Psoas muscle (tissue), 8 donors: ENCODE data around the gene ZBTB11. TPM values are rescaled to one million over a fixed set of nuclear protein-coding genes. Genes with fewer than 3 reads are reported as not detected.

Source experiments
- ATAC-seq, 4 donors: fragments of 200-7000 bp; cut with Tn5 transposase; one replicate each; pipeline ENCODE4 v1.9.1; 2020; ENCODE audit warnings: moderate library complexity in 3 of 4, mild to moderate bottlenecking in 2 of 4
- DNase-seq, 2 donors: peaks; one replicate each; pipeline ENCODE4 v3.0.0-alpha.2; 2020
- H3K27ac ChIP-seq: fragments of 200-600 bp; one replicate; pipeline ENCODE4 v1.8.0; 2022
- H3K27me3 ChIP-seq, 3 donors: fragments of 200-600 bp in 1 of 3; one replicate each; pipeline versions ENCODE4 v1.6.1 to v1.8.0; 2013 to 2022; ENCODE audit warnings: low read length in 2 of 3, mild to moderate bottlenecking in 2 of 3, moderate library complexity in 1 of 3; ENCODE audit not compliant: insufficient read depth in 3 of 3
- H3K36me3 ChIP-seq, 2 donors: fragments of 200-600 bp in 1 of 2; one replicate each; pipeline versions ENCODE4 v1.6.1 to v1.8.0; 2013 to 2022; ENCODE audit warnings: low read depth in 1 of 2, mild to moderate bottlenecking in 1 of 2, moderate library complexity in 1 of 2; ENCODE audit not compliant: insufficient read depth in 1 of 2
- H3K4me1 ChIP-seq: fragments of 200-600 bp; one replicate; pipeline ENCODE4 v1.8.0; 2022
- H3K4me3 ChIP-seq: fragments of 200-600 bp; one replicate; pipeline ENCODE4 v1.8.0; 2022; ENCODE audit warnings: mild to moderate bottlenecking
- H3K9me3 ChIP-seq: fragments of 200-600 bp; one replicate; pipeline ENCODE4 v1.8.0; 2022
- WGBS, 3 donors: extraction: QIAGEN DNeasy Blood & Tissue Kit; methylation state at CpG; one replicate each; pipeline versions ENCODE4 v1.1.6 to v1.1.7; 2013; 5-methylcytosine and 5-hydroxymethylcytosine counted together
- intact Hi-C, 2 donors: fragments of 100-400 bp; cut with DNase I; formaldehyde crosslinking; loops; one replicate each; pipeline versions ENCODE4 v1.11.0 to v1.14.2; 2022
- polyA plus RNA-seq, 3 donors: library from polyadenylated mRNA; stranded (reverse); fragments of 200-250 nt; gene quantifications; one replicate each; pipeline ENCODE4 v1.2.3, GENCODE V29; 2013
- total RNA-seq, 4 donors: library from RNA; stranded (reverse); fragmentation: NEBNext Ultra II Directional in 2 of 4; extraction: Animal tissue kit (Norgen Biotek cat#: 25700) in 2 of 4; gene quantifications; one replicate each; pipeline versions ENCODE4 v1.2.1 to v1.2.4, GENCODE V29; 2021 to 2023
- TF ChIP-seq, protein P1 (sequence below): fragments of 200-600 bp; IDR thresholded peaks from one replicate; pipeline ENCODE4 v1.8.0; 2022; ENCODE audit warnings: antibody characterized with exemption
- donor health status: healthy with polysubstance abuse.
- donor health status: DM: no; HTN: no; CAD: no; lungs with moderate emphysema.
- donor health status: Bipolar disorder and iron deficiency.
- donor health status: healthy.
- donor health status: DM: yes; HTN: yes; CAD: no.
- donor health status: DM: no; HTN: no; CAD: no.
- donor health status: DM: no; HTN: no; CAD: no.
- donor health status: DM: yes; HTN: yes; CAD: no.

Gene ZBTB11
- total and polyA plus RNA-seq, 7 donors: 5.5 to 12.6 (median 10.3) TPM

DNA sequence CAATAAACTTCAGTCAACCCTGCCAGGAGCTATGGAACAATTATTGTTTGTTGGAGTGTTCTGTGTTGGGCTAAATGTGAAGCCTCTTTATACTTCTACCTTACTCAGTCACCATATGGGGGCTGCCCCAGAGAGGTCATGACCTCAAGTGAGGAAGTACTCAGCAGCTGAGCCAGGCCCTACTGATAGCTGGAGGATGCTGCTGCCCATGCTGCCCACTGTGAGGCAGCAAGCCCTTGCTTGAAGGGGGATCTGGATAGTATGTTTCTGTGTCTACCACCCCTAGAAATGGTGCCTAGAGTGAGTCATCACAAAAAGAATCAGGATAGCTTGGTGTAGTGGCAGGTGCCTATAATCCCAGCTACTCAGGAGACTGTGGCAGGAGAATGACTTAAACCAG lies 14.0 kb upstream of the ZBTB11 start:
- Histone ChIP-seq H3K4me3 (no peak overlapping the region), H3K27ac (no peak overlapping the region)

DNA sequence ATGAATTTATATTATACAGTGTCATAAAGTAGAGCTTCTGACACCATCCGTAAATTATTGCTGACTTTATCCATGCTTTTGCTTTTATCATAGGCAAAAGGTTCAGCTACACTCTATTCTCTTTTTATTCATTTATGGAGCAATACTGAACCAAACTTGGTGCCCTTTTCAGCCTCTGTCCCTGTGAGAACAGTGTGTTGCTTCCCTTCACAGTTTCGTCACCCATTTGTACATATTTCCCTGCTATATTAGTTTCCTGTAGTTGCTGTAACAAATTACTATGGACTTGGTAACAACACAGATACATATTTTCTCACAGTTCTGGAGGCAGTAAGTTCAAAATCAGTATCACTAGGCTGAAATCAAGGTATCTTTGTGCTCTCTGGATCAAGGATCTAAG lies 12.4 kb upstream of the ZBTB11 start:
- Histone ChIP-seq H3K9me3 (no peaks in the 10 kb centered on the region), H3K27ac (peak overlapping the region; percentile 46), H3K27me3 (no peaks in the 10 kb centered on the region), H3K36me3 (peaks cover 8 to 13% of the 10 kb centered on the region in 2 donors), H3K4me3 (no peak overlapping the region), H3K4me1 (peaks cover 20% of the 10 kb centered on the region)
- intact Hi-C loops: loop anchor here (5.0 to 10.0 kb wide), 3 partner anchors 33 to 1594 kb away; partner anchors contain the start of gene CEP97 (in 1 of the 2)
- DNase-seq (no peak), ATAC-seq (no peak)
- 80 to 83% (median 82%) methylated on average over 2 of the region's 2 CpGs for WGBS, 3 donors
- TF ChIP-seq, protein P1, sequence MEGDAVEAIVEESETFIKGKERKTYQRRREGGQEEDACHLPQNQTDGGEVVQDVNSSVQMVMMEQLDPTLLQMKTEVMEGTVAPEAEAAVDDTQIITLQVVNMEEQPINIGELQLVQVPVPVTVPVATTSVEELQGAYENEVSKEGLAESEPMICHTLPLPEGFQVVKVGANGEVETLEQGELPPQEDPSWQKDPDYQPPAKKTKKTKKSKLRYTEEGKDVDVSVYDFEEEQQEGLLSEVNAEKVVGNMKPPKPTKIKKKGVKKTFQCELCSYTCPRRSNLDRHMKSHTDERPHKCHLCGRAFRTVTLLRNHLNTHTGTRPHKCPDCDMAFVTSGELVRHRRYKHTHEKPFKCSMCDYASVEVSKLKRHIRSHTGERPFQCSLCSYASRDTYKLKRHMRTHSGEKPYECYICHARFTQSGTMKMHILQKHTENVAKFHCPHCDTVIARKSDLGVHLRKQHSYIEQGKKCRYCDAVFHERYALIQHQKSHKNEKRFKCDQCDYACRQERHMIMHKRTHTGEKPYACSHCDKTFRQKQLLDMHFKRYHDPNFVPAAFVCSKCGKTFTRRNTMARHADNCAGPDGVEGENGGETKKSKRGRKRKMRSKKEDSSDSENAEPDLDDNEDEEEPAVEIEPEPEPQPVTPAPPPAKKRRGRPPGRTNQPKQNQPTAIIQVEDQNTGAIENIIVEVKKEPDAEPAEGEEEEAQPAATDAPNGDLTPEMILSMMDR: no peak

More for the DNA sequence above, 14.0 kb upstream of the ZBTB11 start:
- TF ChIP-seq, protein P1: no peak
- H3K9me3 ChIP-seq: no peaks in the 10 kb centered on the region
- no peaks in the 10 kb centered on the region for H3K27me3 ChIP-seq
- intact Hi-C loops: no loop called here
- no peaks in the 10 kb centered on the region for H3K36me3 ChIP-seq
- DNase-seq: no peak
- H3K4me1 ChIP-seq: peaks cover 14% of the 10 kb centered on the region
- ATAC-seq: no peak

DNA sequence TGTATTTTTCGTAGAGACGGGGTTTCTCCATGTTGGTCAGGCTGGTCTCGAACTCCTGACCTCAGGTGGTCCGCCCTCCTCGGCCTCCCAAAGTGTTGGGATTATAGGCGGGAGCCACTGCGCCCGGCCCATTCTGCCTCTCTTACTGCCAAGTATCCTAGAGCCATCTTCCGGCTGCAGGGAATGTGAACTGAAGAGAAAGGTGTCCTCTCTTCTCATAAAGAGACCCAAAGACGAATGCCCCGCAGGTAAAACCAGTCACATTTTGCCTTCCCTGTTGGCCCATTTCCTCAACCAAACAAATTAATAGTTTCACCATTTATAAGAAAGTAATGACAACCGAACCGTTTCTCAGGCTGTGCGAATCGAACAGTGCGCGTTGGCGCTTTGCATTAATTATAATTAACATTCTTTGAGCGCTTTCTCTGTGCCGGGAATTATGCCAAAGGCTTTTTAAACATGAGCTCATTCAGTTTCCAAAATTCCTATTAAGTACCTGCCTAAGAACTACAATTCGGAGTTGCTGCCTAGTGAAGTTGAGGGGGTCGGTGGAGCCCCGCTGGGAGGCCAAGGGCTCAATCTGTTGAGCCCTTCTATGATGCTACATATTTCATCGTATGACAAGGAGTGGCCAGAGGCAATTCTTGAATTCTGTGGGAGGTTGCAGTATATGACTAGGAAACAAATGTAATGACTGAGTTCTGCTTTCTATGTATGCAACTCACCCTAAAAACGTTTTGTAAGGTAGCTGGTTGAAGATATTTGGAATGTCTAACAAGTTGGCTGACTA lies 10.4 kb upstream of the ZBTB11 start:
- TF ChIP-seq, protein P1: no peak
- no peak for DNase-seq
- intact Hi-C loops: loop anchor here (5.0 to 10.0 kb wide), 3 partner anchors 35 to 1593 kb away; partner anchors contain the start of gene CEP97 (in 1 of the 2)
- 38 to 45% (median 41%) methylated on average over 25 of the region's 25 CpGs for WGBS, 3 donors
- Histone ChIP-seq H3K4me3 (peak overlapping the region; percentile 78), H3K36me3 (peaks cover 9 to 33% of the 10 kb centered on the region in 2 donors), H3K9me3 (no peaks in the 10 kb centered on the region), H3K27me3 (no peaks in the 10 kb centered on the region), H3K27ac (peak overlapping the region; percentile 92), H3K4me1 (peaks cover 33% of the 10 kb centered on the region)
- peak in 1 of 4 donors; percentile 4 for ATAC-seq

DNA sequence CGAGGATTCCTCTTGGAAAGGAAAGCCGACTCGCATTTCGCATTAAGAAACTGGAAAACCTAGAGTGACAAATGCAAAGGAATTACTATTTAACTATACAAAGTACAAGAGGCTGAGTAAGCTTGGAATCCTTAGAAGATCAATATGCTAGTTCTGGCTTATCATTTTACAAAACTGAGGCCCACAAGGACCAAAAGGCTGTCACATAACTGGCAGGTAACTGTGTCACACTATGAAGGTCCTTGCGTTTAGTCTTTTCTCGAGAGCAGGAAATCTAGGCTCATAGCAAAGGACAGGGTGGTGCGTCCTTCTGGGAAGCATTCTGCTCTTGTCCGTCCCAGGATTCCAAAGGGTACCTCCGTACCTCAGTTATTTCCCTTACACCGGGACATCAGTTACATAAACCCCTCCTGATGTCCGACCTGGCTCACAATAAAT lies 9.0 kb upstream of the ZBTB11 start:
- Histone ChIP-seq H3K9me3 (no peaks in the 10 kb centered on the region), H3K27ac (peak overlapping the region; percentile 92), H3K4me3 (peak overlapping the region; percentile 78), H3K4me1 (peaks cover 33% of the 10 kb centered on the region), H3K36me3 (peaks cover 12 to 47% of the 10 kb centered on the region in 2 donors), H3K27me3 (no peaks in the 10 kb centered on the region)
- TF ChIP-seq, protein P1: no peak
- WGBS, 3 donors: 2 to 3% (median 3%) methylated on average over 11 of the region's 11 CpGs
- ATAC-seq: peak; percentile 10 to 34 (median 17)
- intact Hi-C loops: loop anchor here (5.0 to 10.0 kb wide), 3 partner anchors 36 to 1591 kb away; partner anchors contain the start of gene CEP97 (in 1 of the 2)
- no peak for DNase-seq
